GM18907 (cell line): Measurements from ENCODE around the gene UBXN11.

Source experiments
- ATAC-seq: cut with Tn5 transposase; IDR thresholded peaks from one replicate; pipeline ENCODE4 v1.9.1; 2021; ENCODE audit warnings: mild to moderate bottlenecking, moderate library complexity; ENCODE audit not compliant: unreplicated experiment

Gene UBXN11

GRCh38 chr1:26306290-26307229 is at the start of gene UBXN11:
Gene UBXN11, minus strand, starts transcription at chr1:26306636. Its CDS starts 3,753 bp downstream, at chr1:26302883.
- peak; percentile 94 for ATAC-seq

- ATAC-seq: no peak
Observed at GRCh38 chr1:26356106-26356505, 49.7 kb upstream of the UBXN11 start.

- ATAC-seq: no peak
Observed at GRCh38 chr1:26354972-26355371, 48.5 kb upstream of the UBXN11 start.

- ATAC-seq: no peak
Observed at GRCh38 chr1:26353976-26354820, 47.8 kb upstream of the UBXN11 start, which contains the start of gene CRYBG2. Gene CRYBG2, minus strand, starts transcription at chr1:26354130. Its CDS starts 7,473 bp downstream, at chr1:26346657.

GRCh38 chr1:26353210-26353859 is 46.9 kb upstream of the UBXN11 start:
- no peak for ATAC-seq

GRCh38 chr1:26352338-26352679 is 45.9 kb upstream of the UBXN11 start:
- ATAC-seq: no peak

GRCh38 chr1:26351590-26352337 is 45.3 kb upstream of the UBXN11 start:
- no peak for ATAC-seq

- ATAC-seq: no peak
Observed at GRCh38 chr1:26350701-26351589, 44.5 kb upstream of the UBXN11 start.

- ATAC-seq: no peak
Observed at GRCh38 chr1:26350343-26350700, 43.9 kb upstream of the UBXN11 start.

- no peak for ATAC-seq
Observed at GRCh38 chr1:26349877-26350244, 43.4 kb upstream of the UBXN11 start.

- ATAC-seq: no peak
Observed at GRCh38 chr1:26349188-26349876, 42.9 kb upstream of the UBXN11 start.

- no peak for ATAC-seq
Observed at GRCh38 chr1:26346274-26347033, 40.0 kb upstream of the UBXN11 start.

GRCh38 chr1:26345718-26346117 is 39.3 kb upstream of the UBXN11 start:
- ATAC-seq: no peak

- ATAC-seq: no peak
Observed at GRCh38 chr1:26344147-26344920, 37.9 kb upstream of the UBXN11 start.

- no peak for ATAC-seq
Observed at GRCh38 chr1:26340047-26340481, 33.6 kb upstream of the UBXN11 start.

GRCh38 chr1:26338670-26339069 is 32.2 kb upstream of the UBXN11 start:
- no peak for ATAC-seq

GRCh38 chr1:26337625-26338024 is 31.2 kb upstream of the UBXN11 start:
- ATAC-seq: no peak

- no peak for ATAC-seq
Observed at GRCh38 chr1:26337206-26337535, 30.7 kb upstream of the UBXN11 start.
